Neural cell (in vitro differentiated cells): Measurements from ENCODE around the gene ZNF382. TPM values are rescaled to one million over a fixed set of nuclear protein-coding genes. Genes with fewer than 3 reads are reported as not detected.
"Not testable (repeated sequence)": the region's sequence is repeated elsewhere in the genome, so short reads cannot be mapped to it uniquely, and the experiment has no call there.

ENCODE experiments used
- H2AFZ ChIP-seq: fragments of 200-600, 300-800 bp; sonication (generic), shearing (Covaris generic); 2 replicates; pipeline ENCODE4 v1.6.0; 2014; ENCODE audit warnings: low read depth, mild to moderate bottlenecking, antibody characterized with exemption, low read length, moderate library complexity
- H3F3A ChIP-seq: fragments of 200-600 bp; shearing (Covaris generic); 2 replicates; pipeline ENCODE4 v1.6.1; 2016; ENCODE audit warnings: mild to moderate bottlenecking, moderate library complexity, mixed read lengths, antibody characterized with exemption, low read length; ENCODE audit not compliant: insufficient read depth, poor library complexity, severe bottlenecking
- H3K27ac ChIP-seq: fragments of 200-600, 300-800 bp; sonication (generic), shearing (Covaris generic); 2 replicates; pipeline ENCODE4 v1.5.1; 2014; ENCODE audit warnings: mild to moderate bottlenecking, low read length, moderate library complexity
- H3K27me3 ChIP-seq: fragments of 300-800, 200-600 bp; sonication (generic), shearing (Covaris generic); 2 replicates; pipeline ENCODE4 v1.6.0; 2014; ENCODE audit warnings: mild to moderate bottlenecking, low read depth, low read length, moderate library complexity; ENCODE audit not compliant: insufficient read depth
- H3K36me3 ChIP-seq: fragments of 300-800, 200-600 bp; sonication (generic), shearing (Covaris generic); 2 replicates; pipeline ENCODE4 v1.5.1; 2014; ENCODE audit warnings: mild to moderate bottlenecking, antibody characterized with exemption, low read length, moderate library complexity; ENCODE audit not compliant: insufficient read depth
- H3K4me2 ChIP-seq: fragments of 300-800, 200-600 bp; sonication (generic), shearing (Covaris generic); 2 replicates; pipeline ENCODE4 v1.6.0; 2014; ENCODE audit warnings: mild to moderate bottlenecking, low read length
- H3K4me3 ChIP-seq: fragments of 300-800, 200-600 bp; sonication (generic), shearing (Covaris generic); 2 replicates; pipeline ENCODE4 v1.5.1; 2014; ENCODE audit warnings: mild to moderate bottlenecking, low read length, moderate library complexity
- H3K79me2 ChIP-seq: fragments of 200-600 bp; shearing (Covaris generic); replicated peaks from 2 replicates; pipeline ENCODE4 v1.6.0; 2014; ENCODE audit warnings: mild to moderate bottlenecking, low read length, moderate library complexity; ENCODE audit not compliant: insufficient read depth
- H3K9ac ChIP-seq: fragments of 300-800, 200-600 bp; sonication (generic), shearing (Covaris generic); 2 replicates; pipeline ENCODE4 v1.6.1; 2016; ENCODE audit warnings: mild to moderate bottlenecking, low read length, mixed read lengths
- H3K9me2 ChIP-seq: fragments of 200-600 bp; shearing (Covaris generic); 2 replicates; pipeline ENCODE4 v1.6.1; 2016; ENCODE audit warnings: mild to moderate bottlenecking, low read length, mixed read lengths; ENCODE audit not compliant: insufficient read depth
- H3K9me3 ChIP-seq: fragments of 200-600, 300-800 bp; sonication (generic), shearing (Covaris generic); 2 replicates; pipeline ENCODE4 v1.6.1; 2016; ENCODE audit warnings: mild to moderate bottlenecking, mixed run types, low read length, moderate library complexity, mixed read lengths
- H4K20me1 ChIP-seq: fragments of 200-600 bp; shearing (Covaris generic); 2 replicates; pipeline ENCODE4 v1.6.1; 2016; ENCODE audit warnings: mild to moderate bottlenecking, mixed run types; ENCODE audit not compliant: insufficient read depth
- EP300 ChIP-seq: fragments of 450-650 bp; conservative IDR thresholded peaks from 2 replicates; pipeline ENCODE4 v1.6.1; 2014; ENCODE audit warnings: antibody characterized with exemption, mild to moderate bottlenecking, moderate library complexity; ENCODE audit not compliant: poor library complexity, severe bottlenecking
- EZH2 ChIP-seq: fragments of 200-600, 300-800 bp; shearing (Covaris generic), sonication (generic); IDR thresholded peaks from 2 replicates; pipeline ENCODE4 v1.6.1; 2014; ENCODE audit warnings: antibody characterized with exemption, low read length, borderline replicate concordance, mild to moderate bottlenecking; ENCODE audit not compliant: insufficient read depth, poor library complexity, severe bottlenecking
- MXI1 ChIP-seq: fragments of 450-650 bp; conservative IDR thresholded peaks from 2 replicates; pipeline ENCODE4 v1.6.1; 2014; ENCODE audit warnings: antibody characterized with exemption, mild to moderate bottlenecking; ENCODE audit not compliant: poor library complexity, severe bottlenecking
- POLR2AphosphoS5 ChIP-seq: IDR thresholded peaks from 2 replicates; pipeline ENCODE4 v1.6.1; 2012
- RAD21 ChIP-seq: fragments of 450-650 bp; conservative IDR thresholded peaks from 2 replicates; pipeline ENCODE4 v1.6.1; 2014; ENCODE audit warnings: antibody characterized with exemption, mild to moderate bottlenecking, moderate library complexity
- SMC3 ChIP-seq: fragments of 450-650 bp; conservative IDR thresholded peaks from 2 replicates; pipeline ENCODE4 v1.6.1; 2014; ENCODE audit warnings: antibody characterized with exemption, mild to moderate bottlenecking, moderate library complexity; ENCODE audit not compliant: poor library complexity
- TAF1 ChIP-seq: IDR thresholded peaks from 2 replicates; pipeline ENCODE4 v1.6.1; 2012; ENCODE audit warnings: low read depth
- polyA plus RNA-seq: library from polyadenylated mRNA; depleted of rRNA; stranded (reverse); fragments of >200 nt; gene quantifications from 2 replicates; pipeline ENCODE4 v1.2.3, GENCODE V29; 2014
- TF ChIP-seq, protein P1 (sequence below): IDR thresholded peaks from 2 replicates; pipeline ENCODE4 v1.6.1; 2012; ENCODE audit warnings: borderline replicate concordance
- TF ChIP-seq, protein P2 (sequence below): fragments of 450-650 bp; IDR thresholded peaks from 2 replicates; pipeline ENCODE4 v1.5.1; 2014; ENCODE audit warnings: antibody characterized with exemption, mild to moderate bottlenecking, moderate library complexity; ENCODE audit not compliant: poor library complexity, severe bottlenecking

ZNF382 gene
- polyA plus RNA-seq, 1 donor from 2014 or later = 112 TPM

DNA sequence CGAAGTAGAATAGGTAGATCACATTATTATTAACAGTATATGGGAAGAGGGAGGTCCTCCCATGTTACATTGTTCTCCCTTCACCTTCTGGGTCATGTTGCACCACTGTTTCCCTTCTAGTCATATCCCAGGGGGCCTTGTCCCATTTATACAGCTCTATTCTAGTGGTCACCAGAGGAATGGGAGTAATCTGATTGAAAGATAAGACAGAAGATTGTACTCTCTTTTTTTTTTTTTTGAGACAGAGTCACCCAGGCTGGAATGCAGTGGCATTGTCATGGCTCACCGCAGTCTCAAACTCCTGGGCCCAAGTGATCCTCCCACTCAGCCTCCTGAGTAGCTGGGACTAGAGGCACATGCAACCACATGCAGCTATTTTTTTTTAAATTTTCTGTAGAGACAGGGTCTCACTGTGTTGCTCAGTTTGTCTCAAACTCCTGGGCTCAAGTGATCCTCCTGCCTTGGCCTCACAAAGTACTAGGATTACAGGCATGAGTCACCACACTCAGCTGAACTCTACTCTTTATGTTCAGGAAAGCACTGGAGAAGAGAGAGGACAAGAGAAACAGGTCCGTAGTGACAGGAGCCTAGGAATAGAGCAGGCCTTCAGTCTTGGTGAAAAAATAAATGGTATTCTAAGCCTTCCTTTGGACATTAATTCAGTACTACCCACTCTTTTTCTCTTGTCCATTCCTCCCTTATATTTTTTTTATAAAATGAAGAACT is 27.7 kb upstream of the ZNF382 start:
- no peaks in the 10 kb centered on the region for H4K20me1 ChIP-seq
- no peaks in the 10 kb centered on the region for H3F3A ChIP-seq
- no peak overlapping the region for H3K9ac ChIP-seq
- H3K9me2 ChIP-seq = no peaks in the 10 kb centered on the region
- H3K27me3 ChIP-seq = no peaks in the 10 kb centered on the region
- H3K9me3 ChIP-seq = peaks cover 3% of the 10 kb centered on the region
- no peak overlapping the region for H3K27ac ChIP-seq
- no peak overlapping the region for H3K4me2 ChIP-seq
- H3K4me3 ChIP-seq = no peak overlapping the region
- no peak overlapping the region for H2AFZ ChIP-seq
- TF ChIP-seq RAD21 = no peak
- H3K36me3 ChIP-seq = peaks cover 36% of the 10 kb centered on the region
- H3K79me2 ChIP-seq = peaks cover 22% of the 10 kb centered on the region

DNA sequence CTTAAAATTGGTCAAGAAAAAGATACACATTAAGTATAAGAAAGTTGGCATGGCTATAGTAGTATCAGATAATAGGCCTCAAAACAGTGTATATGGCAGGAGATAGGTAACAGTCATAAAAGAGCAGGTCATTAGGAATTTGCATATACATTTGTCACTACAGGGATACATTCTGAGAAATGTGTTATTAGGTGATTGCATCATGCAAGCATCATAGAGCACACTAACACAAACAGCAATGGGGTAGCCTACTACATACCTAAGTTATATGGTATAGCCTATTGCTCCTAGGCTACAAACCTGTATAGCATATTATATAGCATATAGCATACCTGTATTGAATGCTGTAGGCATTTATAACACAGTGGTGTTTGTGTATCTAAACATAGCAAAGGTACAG is 25.9 kb upstream of the ZNF382 start:
- no peak overlapping the region for H3K4me2 ChIP-seq
- no peak overlapping the region for H3K9ac ChIP-seq
- H3K9me3 ChIP-seq = peaks cover 3% of the 10 kb centered on the region
- peaks cover 36% of the 10 kb centered on the region for H3K36me3 ChIP-seq
- no peaks in the 10 kb centered on the region for H4K20me1 ChIP-seq
- H3K4me3 ChIP-seq = no peak overlapping the region
- no peaks in the 10 kb centered on the region for H3K9me2 ChIP-seq
- no peaks in the 10 kb centered on the region for H3K27me3 ChIP-seq
- H3K79me2 ChIP-seq = peaks cover 15% of the 10 kb centered on the region
- H3F3A ChIP-seq = no peaks in the 10 kb centered on the region
- no peak overlapping the region for H2AFZ ChIP-seq
- TF ChIP-seq MXI1 = no peak
- TF ChIP-seq EZH2 = no peak
- no peak for TF ChIP-seq TAF1
- TF ChIP-seq, protein P1, sequence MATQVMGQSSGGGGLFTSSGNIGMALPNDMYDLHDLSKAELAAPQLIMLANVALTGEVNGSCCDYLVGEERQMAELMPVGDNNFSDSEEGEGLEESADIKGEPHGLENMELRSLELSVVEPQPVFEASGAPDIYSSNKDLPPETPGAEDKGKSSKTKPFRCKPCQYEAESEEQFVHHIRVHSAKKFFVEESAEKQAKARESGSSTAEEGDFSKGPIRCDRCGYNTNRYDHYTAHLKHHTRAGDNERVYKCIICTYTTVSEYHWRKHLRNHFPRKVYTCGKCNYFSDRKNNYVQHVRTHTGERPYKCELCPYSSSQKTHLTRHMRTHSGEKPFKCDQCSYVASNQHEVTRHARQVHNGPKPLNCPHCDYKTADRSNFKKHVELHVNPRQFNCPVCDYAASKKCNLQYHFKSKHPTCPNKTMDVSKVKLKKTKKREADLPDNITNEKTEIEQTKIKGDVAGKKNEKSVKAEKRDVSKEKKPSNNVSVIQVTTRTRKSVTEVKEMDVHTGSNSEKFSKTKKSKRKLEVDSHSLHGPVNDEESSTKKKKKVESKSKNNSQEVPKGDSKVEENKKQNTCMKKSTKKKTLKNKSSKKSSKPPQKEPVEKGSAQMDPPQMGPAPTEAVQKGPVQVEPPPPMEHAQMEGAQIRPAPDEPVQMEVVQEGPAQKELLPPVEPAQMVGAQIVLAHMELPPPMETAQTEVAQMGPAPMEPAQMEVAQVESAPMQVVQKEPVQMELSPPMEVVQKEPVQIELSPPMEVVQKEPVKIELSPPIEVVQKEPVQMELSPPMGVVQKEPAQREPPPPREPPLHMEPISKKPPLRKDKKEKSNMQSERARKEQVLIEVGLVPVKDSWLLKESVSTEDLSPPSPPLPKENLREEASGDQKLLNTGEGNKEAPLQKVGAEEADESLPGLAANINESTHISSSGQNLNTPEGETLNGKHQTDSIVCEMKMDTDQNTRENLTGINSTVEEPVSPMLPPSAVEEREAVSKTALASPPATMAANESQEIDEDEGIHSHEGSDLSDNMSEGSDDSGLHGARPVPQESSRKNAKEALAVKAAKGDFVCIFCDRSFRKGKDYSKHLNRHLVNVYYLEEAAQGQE = no peak
- no peak for TF ChIP-seq EP300
- TF ChIP-seq, protein P2, sequence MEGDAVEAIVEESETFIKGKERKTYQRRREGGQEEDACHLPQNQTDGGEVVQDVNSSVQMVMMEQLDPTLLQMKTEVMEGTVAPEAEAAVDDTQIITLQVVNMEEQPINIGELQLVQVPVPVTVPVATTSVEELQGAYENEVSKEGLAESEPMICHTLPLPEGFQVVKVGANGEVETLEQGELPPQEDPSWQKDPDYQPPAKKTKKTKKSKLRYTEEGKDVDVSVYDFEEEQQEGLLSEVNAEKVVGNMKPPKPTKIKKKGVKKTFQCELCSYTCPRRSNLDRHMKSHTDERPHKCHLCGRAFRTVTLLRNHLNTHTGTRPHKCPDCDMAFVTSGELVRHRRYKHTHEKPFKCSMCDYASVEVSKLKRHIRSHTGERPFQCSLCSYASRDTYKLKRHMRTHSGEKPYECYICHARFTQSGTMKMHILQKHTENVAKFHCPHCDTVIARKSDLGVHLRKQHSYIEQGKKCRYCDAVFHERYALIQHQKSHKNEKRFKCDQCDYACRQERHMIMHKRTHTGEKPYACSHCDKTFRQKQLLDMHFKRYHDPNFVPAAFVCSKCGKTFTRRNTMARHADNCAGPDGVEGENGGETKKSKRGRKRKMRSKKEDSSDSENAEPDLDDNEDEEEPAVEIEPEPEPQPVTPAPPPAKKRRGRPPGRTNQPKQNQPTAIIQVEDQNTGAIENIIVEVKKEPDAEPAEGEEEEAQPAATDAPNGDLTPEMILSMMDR = no peak
- no peak for TF ChIP-seq SMC3
- no peak for TF ChIP-seq POLR2AphosphoS5
- TF ChIP-seq RAD21 = no peak
- no peak overlapping the region for H3K27ac ChIP-seq

DNA sequence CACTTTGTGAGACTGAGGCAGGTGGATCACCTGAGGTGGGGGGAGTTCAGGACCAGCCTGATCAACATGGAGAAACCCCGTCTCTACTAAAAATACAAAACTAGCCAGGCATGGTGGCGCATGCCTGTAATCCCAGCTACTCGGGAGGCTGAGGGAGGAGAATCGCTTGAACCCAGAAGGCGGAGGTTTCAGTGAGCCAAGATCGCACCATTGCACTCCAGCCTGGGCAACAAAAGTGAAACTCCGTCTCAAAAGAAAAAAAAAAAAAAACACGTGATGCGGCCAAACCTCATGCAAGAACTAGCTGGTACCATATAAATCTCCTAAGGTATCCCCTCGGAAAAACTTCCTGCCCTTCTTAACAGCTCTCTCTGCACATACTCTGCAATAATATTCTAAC is 2.4 kb upstream of the ZNF382 start:
- H3K9me2 ChIP-seq, H4K20me1 ChIP-seq, H3K36me3 ChIP-seq, H3K4me2 ChIP-seq, H3K4me3 ChIP-seq, H3F3A ChIP-seq, H3K27ac ChIP-seq, H3K27me3 ChIP-seq, H3K9ac ChIP-seq, H2AFZ ChIP-seq, H3K9me3 ChIP-seq: not testable (repeated sequence)
- peaks cover 44% of the 10 kb centered on the region for H3K79me2 ChIP-seq
